Hepatocyte (in vitro differentiated cells): ENCODE data around the gene NFAT5. TPM values are rescaled to one million over a fixed set of nuclear protein-coding genes. Genes with fewer than 3 reads are reported as not detected.

Experiments used
- DNase-seq: peaks from one replicate; pipeline ENCODE4 v3.0.0-alpha.2; 2016; ENCODE audit warnings: low spot score
- H2AFZ ChIP-seq: fragments of 200-600 bp; sonication (generic); 2 replicates; pipeline ENCODE4 v1.6.0; 2016; ENCODE audit warnings: antibody characterized with exemption, mild to moderate bottlenecking
- H3K27ac ChIP-seq: fragments of 200-600 bp; sonication (generic); 2 replicates; pipeline ENCODE4 v1.5.1; 2016; ENCODE audit warnings: mild to moderate bottlenecking
- H3K27me3 ChIP-seq: fragments of 200-600 bp; sonication (generic); 2 replicates; pipeline ENCODE4 v1.6.1; 2016
- H3K36me3 ChIP-seq: fragments of 200-600 bp; sonication (generic); replicated peaks from 2 replicates; pipeline ENCODE4 v1.5.1; 2016; ENCODE audit warnings: low read depth; ENCODE audit not compliant: insufficient read depth
- H3K4me1 ChIP-seq: fragments of 200-600 bp; sonication (generic); 2 replicates; pipeline ENCODE4 v1.5.1; 2016; ENCODE audit warnings: mild to moderate bottlenecking, moderate library complexity; ENCODE audit not compliant: insufficient read depth
- H3K4me2 ChIP-seq: fragments of 200-600 bp; sonication (generic); 2 replicates; pipeline ENCODE4 v1.6.0; 2016
- H3K4me3 ChIP-seq: fragments of 200-600 bp; sonication (generic); 2 replicates; pipeline ENCODE4 v1.5.1; 2016; ENCODE audit warnings: mild to moderate bottlenecking
- H3K79me2 ChIP-seq: fragments of 200-600 bp; sonication (generic); 2 replicates; pipeline ENCODE4 v1.6.0; 2017; ENCODE audit warnings: mild to moderate bottlenecking
- H3K9me2 ChIP-seq: fragments of 200-600 bp; sonication (generic); replicated peaks from 2 replicates; pipeline ENCODE4 v1.6.0; 2017; ENCODE audit warnings: mild to moderate bottlenecking; ENCODE audit not compliant: insufficient read depth
- H3K9me3 ChIP-seq: fragments of 200-600 bp; sonication (generic); 2 replicates; pipeline ENCODE4 v1.5.1; 2016; ENCODE audit warnings: low read depth, mild to moderate bottlenecking
- H4K20me1 ChIP-seq: fragments of 200-600 bp; sonication (generic); 2 replicates; pipeline ENCODE4 v1.6.0; 2016; ENCODE audit warnings: mild to moderate bottlenecking; ENCODE audit not compliant: insufficient read depth, poor library complexity, severe bottlenecking
- CTCF ChIP-seq: fragments of 200-600 bp; sonication (generic); IDR thresholded peaks from 2 replicates; pipeline ENCODE4 v1.5.1; 2016; ENCODE audit warnings: antibody characterized with exemption, mild to moderate bottlenecking; ENCODE audit not compliant: poor library complexity
- EZH2 ChIP-seq: fragments of 200-600 bp; sonication (generic); IDR thresholded peaks from 2 replicates; pipeline ENCODE4 v1.6.1; 2016; ENCODE audit warnings: antibody characterized with exemption, mild to moderate bottlenecking, borderline replicate concordance
- EZH2phosphoT487 ChIP-seq: fragments of 200-600 bp; sonication (generic); IDR thresholded peaks from one replicate; pipeline ENCODE4 v1.6.1; 2018; ENCODE audit warnings: antibody characterized with exemption, mild to moderate bottlenecking, low read depth, moderate library complexity; ENCODE audit not compliant: unreplicated experiment, severe bottlenecking
- WGBS: methylation state at CpG from one replicate; pipeline ENCODE4 v1.1.6; 2016; ENCODE audit warnings: low lambda C conversion rate; ENCODE audit errors: missing lambda C conversion rate; 5-methylcytosine and 5-hydroxymethylcytosine counted together
- polyA plus RNA-seq: library from polyadenylated mRNA; unstranded; fragments of >200 nt; fragmentation: Nextera tagmentation; extraction: Ambion mirVana; gene quantifications from 2 replicates; pipeline ENCODE4 v1.2.1, GENCODE V29; 2016
- total RNA-seq: library from RNA; depleted of rRNA; stranded (reverse); fragments of >200 nt; gene quantifications from 2 replicates; pipeline ENCODE4 v1.2.3, GENCODE V29; 2014

Gene NFAT5
- total and polyA plus RNA-seq, 2 experiments from 2014 or later = 9.2 to 30.7 TPM

- no peak overlapping the region for H3K27ac ChIP-seq
- no peak for TF ChIP-seq EZH2phosphoT487
- no peak for TF ChIP-seq EZH2
- no peak for TF ChIP-seq CTCF
- no peaks in the 10 kb centered on the region for H3K27me3 ChIP-seq
- no peaks in the 10 kb centered on the region for H3K9me3 ChIP-seq
- WGBS = 93% methylated on average over 6 of the region's 6 CpGs
- no peaks in the 10 kb centered on the region for H3K9me2 ChIP-seq
- no peaks in the 10 kb centered on the region for H3K4me1 ChIP-seq
- no peak overlapping the region for H2AFZ ChIP-seq
- no peaks in the 10 kb centered on the region for H4K20me1 ChIP-seq
- no peaks in the 10 kb centered on the region for H3K36me3 ChIP-seq
- H3K79me2 ChIP-seq = peaks cover 15% of the 10 kb centered on the region
- H3K4me3 ChIP-seq = no peak overlapping the region
- H3K4me2 ChIP-seq = no peak overlapping the region
- DNase-seq = no peak
Measured at GRCh38 chr16:69717066-69717465, 151.3 kb downstream of the NFAT5 start.

- Histone ChIP-seq H3K27ac (no peak overlapping the region), H2AFZ (no peak overlapping the region), H3K4me3 (no peak overlapping the region), H3K4me2 (no peak overlapping the region), H4K20me1 (no peaks in the 10 kb centered on the region), H3K27me3 (no peaks in the 10 kb centered on the region), H3K79me2 (peaks cover 18% of the 10 kb centered on the region), H3K9me2 (no peaks in the 10 kb centered on the region), H3K36me3 (no peaks in the 10 kb centered on the region), H3K9me3 (no peaks in the 10 kb centered on the region), H3K4me1 (no peaks in the 10 kb centered on the region)
- WGBS = 79% methylated on average over 10 of the region's 10 CpGs
- no peak for DNase-seq
- TF ChIP-seq CTCF = no peak
- no peak for TF ChIP-seq EZH2
- no peak for TF ChIP-seq EZH2phosphoT487
Measured at GRCh38 chr16:69718111-69718764, 152.5 kb downstream of the NFAT5 start.

GRCh38 chr16:69720822-69721430, 155.2 kb downstream of the NFAT5 start:
- no peaks in the 10 kb centered on the region for H3K36me3 ChIP-seq
- no peak overlapping the region for H3K4me2 ChIP-seq
- H3K9me3 ChIP-seq = no peaks in the 10 kb centered on the region
- no peak overlapping the region for H3K4me3 ChIP-seq
- no peak overlapping the region for H3K27ac ChIP-seq
- H3K79me2 ChIP-seq = peaks cover 23% of the 10 kb centered on the region
- H3K27me3 ChIP-seq = no peaks in the 10 kb centered on the region
- no peaks in the 10 kb centered on the region for H3K9me2 ChIP-seq
- no peak overlapping the region for H2AFZ ChIP-seq
- TF ChIP-seq CTCF (no peak), EZH2phosphoT487 (no peak), EZH2 (no peak)
- 93% methylated on average over 10 of the region's 10 CpGs for WGBS
- DNase-seq = no peak
- H4K20me1 ChIP-seq = no peaks in the 10 kb centered on the region
- H3K4me1 ChIP-seq = peaks cover 9% of the 10 kb centered on the region
